Measurements from ENCODE around the gene PSMD10. TPM values are rescaled to one million over a fixed set of nuclear protein-coding genes. Genes with fewer than 3 reads are reported as not detected.

Gene PSMD10
- total RNA-seq, 1 experiment from 2014 or later, result 106 TPM

DNA sequence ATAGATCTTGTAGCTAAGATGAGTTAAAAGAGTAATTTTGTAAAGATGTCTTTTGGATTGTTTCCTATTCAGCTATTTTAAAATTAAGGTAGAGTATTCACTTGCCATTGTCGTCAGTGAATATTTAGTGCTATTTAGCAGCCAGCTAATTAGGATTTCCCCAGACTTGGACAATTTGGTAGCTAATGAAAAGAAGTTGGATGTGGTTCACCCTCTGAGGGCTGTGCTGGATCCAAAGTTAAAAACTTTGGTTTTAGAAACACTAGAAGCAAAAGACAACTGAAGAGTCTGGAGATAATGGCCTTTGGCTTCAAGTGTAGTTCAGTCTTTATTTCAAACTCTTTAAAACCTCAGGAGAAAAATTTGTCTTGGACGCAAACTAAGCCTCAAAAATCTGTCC, 41.5 kb upstream of the PSMD10 start:
- ChIA-PET POLR2A (ENCODE audit: unreplicated experiment) (no interaction called here), CTCF (interaction anchor here (0.5 kb wide), 1 partner anchor 463 kb away, joined by 4 read pairs; no protein-coding TSS in a partner anchor)
- no peak overlapping the region for H3K27ac ChIP-seq
- no peak overlapping the region for H3K4me2 ChIP-seq
- H3K4me3 ChIP-seq, result no peak overlapping the region
- H3K27me3 ChIP-seq (ENCODE audit: insufficient read depth, low read depth), result no peaks in the 10 kb centered on the region
- DNase-seq, result no peak
- no peaks in the 10 kb centered on the region for H3K4me1 ChIP-seq (replicated peaks; ENCODE audit: insufficient read depth)
- intact Hi-C loops (cut with micrococcal nuclease; ENCODE audit: unreplicated experiment), result no loop called here
- no peaks in the 10 kb centered on the region for H3K9me2 ChIP-seq (ENCODE audit: insufficient read depth)
- H3K9me3 ChIP-seq (ENCODE audit: insufficient read depth, low read depth), result no peaks in the 10 kb centered on the region
- H4K20me1 ChIP-seq (ENCODE audit: insufficient read depth), result no peaks in the 10 kb centered on the region
- TF ChIP-seq, protein P1, sequence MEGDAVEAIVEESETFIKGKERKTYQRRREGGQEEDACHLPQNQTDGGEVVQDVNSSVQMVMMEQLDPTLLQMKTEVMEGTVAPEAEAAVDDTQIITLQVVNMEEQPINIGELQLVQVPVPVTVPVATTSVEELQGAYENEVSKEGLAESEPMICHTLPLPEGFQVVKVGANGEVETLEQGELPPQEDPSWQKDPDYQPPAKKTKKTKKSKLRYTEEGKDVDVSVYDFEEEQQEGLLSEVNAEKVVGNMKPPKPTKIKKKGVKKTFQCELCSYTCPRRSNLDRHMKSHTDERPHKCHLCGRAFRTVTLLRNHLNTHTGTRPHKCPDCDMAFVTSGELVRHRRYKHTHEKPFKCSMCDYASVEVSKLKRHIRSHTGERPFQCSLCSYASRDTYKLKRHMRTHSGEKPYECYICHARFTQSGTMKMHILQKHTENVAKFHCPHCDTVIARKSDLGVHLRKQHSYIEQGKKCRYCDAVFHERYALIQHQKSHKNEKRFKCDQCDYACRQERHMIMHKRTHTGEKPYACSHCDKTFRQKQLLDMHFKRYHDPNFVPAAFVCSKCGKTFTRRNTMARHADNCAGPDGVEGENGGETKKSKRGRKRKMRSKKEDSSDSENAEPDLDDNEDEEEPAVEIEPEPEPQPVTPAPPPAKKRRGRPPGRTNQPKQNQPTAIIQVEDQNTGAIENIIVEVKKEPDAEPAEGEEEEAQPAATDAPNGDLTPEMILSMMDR (conservative IDR thresholded peaks at IDR 0.05), result no peak
- no peak for TF ChIP-seq EZH2 (IDR thresholded peaks at IDR 0.05; ENCODE audit: low read depth)
- H3K36me3 ChIP-seq (ENCODE audit: low read depth), result no peaks in the 10 kb centered on the region
- H3F3A ChIP-seq (ENCODE audit: insufficient read depth, low read depth), result peaks cover 6% of the 10 kb centered on the region; the same call in 1 of the 2 replicates
- H3K79me2 ChIP-seq (ENCODE audit: low read depth), result no peaks in the 10 kb centered on the region
- no TSS peak for BruUV-seq (replicated peaks)
- H2AFZ ChIP-seq, result no peak overlapping the region

DNA sequence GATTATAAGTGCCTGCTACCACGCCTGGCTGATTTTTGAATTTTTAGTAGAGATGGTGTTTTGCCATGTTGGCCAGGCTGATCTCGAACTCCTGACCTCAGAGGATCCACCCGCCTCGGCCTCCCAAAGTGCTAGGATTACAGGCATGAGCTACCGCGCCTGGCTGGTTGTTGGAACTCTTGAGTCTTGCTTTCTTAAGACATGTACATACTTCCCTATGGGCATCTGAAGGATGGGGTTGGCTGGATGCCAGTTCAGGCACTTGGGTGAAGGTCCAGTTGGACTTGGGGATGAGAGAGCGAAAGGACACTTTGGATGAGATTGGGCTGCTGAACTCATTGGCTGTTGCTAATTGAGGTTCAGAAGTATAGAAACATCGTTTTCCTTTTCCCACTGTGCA, 40.7 kb upstream of the PSMD10 start:
- peaks cover 6% of the 10 kb centered on the region; the same call in 1 of the 2 replicates for H3F3A ChIP-seq (ENCODE audit: insufficient read depth, low read depth)
- no peak for TF ChIP-seq EZH2 (IDR thresholded peaks at IDR 0.05; ENCODE audit: low read depth)
- TF ChIP-seq, protein P1 (conservative IDR thresholded peaks at IDR 0.05), result no peak
- no TSS peak for BruUV-seq (replicated peaks)
- no peak overlapping the region for H2AFZ ChIP-seq
- ChIA-PET POLR2A (ENCODE audit: unreplicated experiment) (no interaction called here), CTCF (no interaction called here)
- H3K9me2 ChIP-seq (ENCODE audit: insufficient read depth), result no peaks in the 10 kb centered on the region
- H3K27ac ChIP-seq, result no peak overlapping the region
- intact Hi-C loops (cut with micrococcal nuclease; ENCODE audit: unreplicated experiment), result no loop called here
- no peak overlapping the region for H3K4me2 ChIP-seq
- H3K36me3 ChIP-seq (ENCODE audit: low read depth), result no peaks in the 10 kb centered on the region
- no peak for DNase-seq
- H4K20me1 ChIP-seq (ENCODE audit: insufficient read depth), result no peaks in the 10 kb centered on the region
- no peaks in the 10 kb centered on the region for H3K27me3 ChIP-seq (ENCODE audit: insufficient read depth, low read depth)
- no peaks in the 10 kb centered on the region for H3K79me2 ChIP-seq (ENCODE audit: low read depth)
- H3K4me1 ChIP-seq (replicated peaks; ENCODE audit: insufficient read depth), result no peaks in the 10 kb centered on the region
- H3K4me3 ChIP-seq, result no peak overlapping the region
- H3K9me3 ChIP-seq (ENCODE audit: insufficient read depth, low read depth), result no peaks in the 10 kb centered on the region

DNA sequence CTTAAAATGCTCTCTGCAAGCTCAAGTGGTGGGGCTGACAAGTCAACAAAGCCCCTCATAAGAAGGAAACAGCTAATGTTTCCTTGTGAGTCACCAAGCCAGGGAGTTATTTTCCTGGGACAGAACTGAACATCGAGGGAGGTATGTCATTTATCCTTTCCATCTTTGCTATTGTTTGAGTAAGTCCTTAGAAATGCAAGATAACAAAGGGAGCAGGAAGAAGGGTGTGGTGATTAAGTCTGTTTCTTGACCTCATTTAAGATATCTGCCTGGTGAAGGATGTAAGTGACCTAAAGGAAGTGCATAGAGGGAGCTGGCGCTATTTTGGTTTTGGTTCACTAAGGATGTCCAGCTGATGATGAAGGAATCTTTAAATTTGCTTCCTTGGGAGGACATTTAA, 40.1 kb upstream of the PSMD10 start:
- Histone ChIP-seq H3K4me1 (replicated peaks; ENCODE audit: insufficient read depth) (no peaks in the 10 kb centered on the region), H3K27ac (no peak overlapping the region), H4K20me1 (ENCODE audit: insufficient read depth) (no peaks in the 10 kb centered on the region), H3K4me2 (no peak overlapping the region), H3K9me2 (ENCODE audit: insufficient read depth) (no peaks in the 10 kb centered on the region), H3F3A (ENCODE audit: insufficient read depth, low read depth) (peaks cover 6% of the 10 kb centered on the region; the same call in 1 of the 2 replicates), H2AFZ (no peak overlapping the region), H3K27me3 (ENCODE audit: insufficient read depth, low read depth) (no peaks in the 10 kb centered on the region), H3K9me3 (ENCODE audit: insufficient read depth, low read depth) (no peaks in the 10 kb centered on the region), H3K79me2 (ENCODE audit: low read depth) (no peaks in the 10 kb centered on the region), H3K36me3 (ENCODE audit: low read depth) (no peaks in the 10 kb centered on the region), H3K4me3 (no peak overlapping the region)
- BruUV-seq (replicated peaks), result no TSS peak
- intact Hi-C loops (cut with micrococcal nuclease; ENCODE audit: unreplicated experiment), result no loop called here
- CTCF ChIA-PET, result no interaction called here
- peak; percentile 3 to 71 for DNase-seq
- TF ChIP-seq, protein P1 (conservative IDR thresholded peaks at IDR 0.05), result no peak
- TF ChIP-seq EZH2 (IDR thresholded peaks at IDR 0.05; ENCODE audit: low read depth), result no peak
- POLR2A ChIA-PET (ENCODE audit: unreplicated experiment), result no interaction called here
